GM12892 (cell line): Measurements from ENCODE around the gene TCF12.

ENCODE experiments used
- POLR2A ChIP-seq: IDR thresholded peaks from 2 replicates; pipeline ENCODE4 v1.6.1; 2011; ENCODE audit warnings: low read depth, low read length, control low read depth
- POLR2AphosphoS5 ChIP-seq: IDR thresholded peaks from 2 replicates; pipeline ENCODE4 v1.6.1; 2011; ENCODE audit warnings: low read depth, low read length, control low read depth
- TAF1 ChIP-seq: IDR thresholded peaks from 2 replicates; pipeline ENCODE4 v1.6.1; 2011; ENCODE audit warnings: low read depth, mild to moderate bottlenecking, control low read depth, low read length, borderline replicate concordance

GRCh38 chr15:57056357-57056756 lies 137.9 kb downstream of the TCF12 start:
- no peak for TF ChIP-seq POLR2A
- no peak for TF ChIP-seq TAF1
- TF ChIP-seq POLR2AphosphoS5 = no peak
